GM06990 (cell line): Measurements from ENCODE around the gene TPH2.

Experiments used
- DNase-seq: peaks from one replicate; pipeline ENCODE4 v3.0.0-alpha.2; 2011; ENCODE audit not compliant: insufficient read length; ENCODE audit errors: extremely low read depth
- H3K27me3 ChIP-seq: replicated peaks from 2 replicates; pipeline ENCODE4 v1.6.0; 2011; ENCODE audit warnings: low read length; ENCODE audit not compliant: control insufficient read depth, insufficient read depth
- H3K36me3 ChIP-seq: 2 replicates; pipeline ENCODE4 v1.5.1; 2011; ENCODE audit warnings: low read length; ENCODE audit not compliant: control insufficient read depth, insufficient read depth
- H3K4me3 ChIP-seq: replicated peaks from 2 replicates; pipeline ENCODE4 v1.5.1; 2011; ENCODE audit warnings: low read depth, mild to moderate bottlenecking, control low read depth, low read length
- TF ChIP-seq, protein P1 (sequence below): IDR thresholded peaks from 2 replicates; pipeline ENCODE4 v1.5.1; 2011; ENCODE audit warnings: low read length, control low read depth, mild to moderate bottlenecking, inconsistent platforms; ENCODE audit not compliant: insufficient read depth, poor library complexity, severe bottlenecking

Gene TPH2

DNA sequence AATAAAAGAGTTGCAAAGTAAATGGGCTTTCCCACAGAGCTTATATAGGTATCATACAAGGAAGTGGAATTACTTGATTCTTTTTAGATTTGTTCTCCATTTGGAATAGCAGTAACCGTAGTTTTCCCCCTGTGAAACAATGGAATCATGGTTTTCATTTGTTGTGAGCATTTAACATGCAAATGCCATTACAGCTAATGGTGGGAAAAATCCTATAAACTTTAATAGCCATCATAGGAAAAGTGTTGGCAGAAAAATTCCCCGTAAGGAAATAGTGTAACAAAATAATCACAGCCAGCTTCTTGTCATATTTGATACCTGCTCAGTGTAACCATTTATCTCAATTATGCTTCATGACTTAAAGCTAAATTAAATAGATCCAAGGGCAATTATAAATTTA is 95.3 kb downstream of the TPH2 start:
- TF ChIP-seq, protein P1, sequence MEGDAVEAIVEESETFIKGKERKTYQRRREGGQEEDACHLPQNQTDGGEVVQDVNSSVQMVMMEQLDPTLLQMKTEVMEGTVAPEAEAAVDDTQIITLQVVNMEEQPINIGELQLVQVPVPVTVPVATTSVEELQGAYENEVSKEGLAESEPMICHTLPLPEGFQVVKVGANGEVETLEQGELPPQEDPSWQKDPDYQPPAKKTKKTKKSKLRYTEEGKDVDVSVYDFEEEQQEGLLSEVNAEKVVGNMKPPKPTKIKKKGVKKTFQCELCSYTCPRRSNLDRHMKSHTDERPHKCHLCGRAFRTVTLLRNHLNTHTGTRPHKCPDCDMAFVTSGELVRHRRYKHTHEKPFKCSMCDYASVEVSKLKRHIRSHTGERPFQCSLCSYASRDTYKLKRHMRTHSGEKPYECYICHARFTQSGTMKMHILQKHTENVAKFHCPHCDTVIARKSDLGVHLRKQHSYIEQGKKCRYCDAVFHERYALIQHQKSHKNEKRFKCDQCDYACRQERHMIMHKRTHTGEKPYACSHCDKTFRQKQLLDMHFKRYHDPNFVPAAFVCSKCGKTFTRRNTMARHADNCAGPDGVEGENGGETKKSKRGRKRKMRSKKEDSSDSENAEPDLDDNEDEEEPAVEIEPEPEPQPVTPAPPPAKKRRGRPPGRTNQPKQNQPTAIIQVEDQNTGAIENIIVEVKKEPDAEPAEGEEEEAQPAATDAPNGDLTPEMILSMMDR, result no peak
- no peaks in the 10 kb centered on the region for H3K27me3 ChIP-seq
- no peaks in the 10 kb centered on the region for H3K36me3 ChIP-seq
- DNase-seq, result no peak
- no peak overlapping the region for H3K4me3 ChIP-seq

DNA sequence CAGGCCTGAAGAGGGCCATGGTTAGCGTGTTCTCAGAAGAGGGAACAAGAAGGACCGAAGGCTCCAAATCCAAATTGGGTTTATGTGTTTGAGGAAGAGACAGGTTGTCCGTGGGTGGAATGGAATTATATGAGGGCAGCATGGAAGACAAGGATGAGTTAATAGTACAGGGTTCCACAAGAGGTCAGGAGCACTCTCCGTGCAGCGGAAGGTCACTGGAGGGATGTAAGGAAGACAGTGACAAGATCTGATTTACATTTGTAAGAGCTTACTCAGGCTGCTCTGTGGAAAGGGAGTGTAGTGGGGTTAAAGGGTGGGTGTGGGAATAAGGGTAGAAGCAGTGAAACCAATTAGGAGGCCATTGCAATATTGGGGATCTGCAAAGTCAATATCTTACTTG is 97.0 kb downstream of the TPH2 start:
- H3K27me3 ChIP-seq, result no peaks in the 10 kb centered on the region
- H3K36me3 ChIP-seq, result no peaks in the 10 kb centered on the region
- TF ChIP-seq, protein P1, result no peak
- DNase-seq, result no peak
- H3K4me3 ChIP-seq, result no peak overlapping the region

DNA sequence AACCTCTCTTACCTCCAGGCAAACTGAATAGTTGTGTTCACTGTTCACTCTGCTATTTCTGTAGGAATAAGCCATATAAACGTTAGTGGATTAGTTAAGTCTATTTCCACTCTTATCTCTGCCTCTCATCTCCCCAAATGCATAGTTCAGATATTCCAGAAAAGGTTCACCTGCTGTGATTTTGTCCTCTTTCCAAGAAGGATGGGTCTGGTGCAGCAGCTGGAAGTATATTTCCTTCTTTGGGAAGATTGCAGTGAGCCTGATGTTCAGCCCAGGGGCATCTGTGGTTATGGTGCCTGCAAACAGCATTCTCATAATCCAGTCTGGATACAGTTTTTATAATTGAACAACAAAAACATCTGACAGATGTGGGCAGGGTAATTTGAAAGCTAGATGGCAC is 97.7 kb downstream of the TPH2 start:
- TF ChIP-seq, protein P1, result no peak
- Histone ChIP-seq H3K4me3 (no peak overlapping the region), H3K27me3 (no peaks in the 10 kb centered on the region), H3K36me3 (no peaks in the 10 kb centered on the region)
- DNase-seq, result no peak

DNA sequence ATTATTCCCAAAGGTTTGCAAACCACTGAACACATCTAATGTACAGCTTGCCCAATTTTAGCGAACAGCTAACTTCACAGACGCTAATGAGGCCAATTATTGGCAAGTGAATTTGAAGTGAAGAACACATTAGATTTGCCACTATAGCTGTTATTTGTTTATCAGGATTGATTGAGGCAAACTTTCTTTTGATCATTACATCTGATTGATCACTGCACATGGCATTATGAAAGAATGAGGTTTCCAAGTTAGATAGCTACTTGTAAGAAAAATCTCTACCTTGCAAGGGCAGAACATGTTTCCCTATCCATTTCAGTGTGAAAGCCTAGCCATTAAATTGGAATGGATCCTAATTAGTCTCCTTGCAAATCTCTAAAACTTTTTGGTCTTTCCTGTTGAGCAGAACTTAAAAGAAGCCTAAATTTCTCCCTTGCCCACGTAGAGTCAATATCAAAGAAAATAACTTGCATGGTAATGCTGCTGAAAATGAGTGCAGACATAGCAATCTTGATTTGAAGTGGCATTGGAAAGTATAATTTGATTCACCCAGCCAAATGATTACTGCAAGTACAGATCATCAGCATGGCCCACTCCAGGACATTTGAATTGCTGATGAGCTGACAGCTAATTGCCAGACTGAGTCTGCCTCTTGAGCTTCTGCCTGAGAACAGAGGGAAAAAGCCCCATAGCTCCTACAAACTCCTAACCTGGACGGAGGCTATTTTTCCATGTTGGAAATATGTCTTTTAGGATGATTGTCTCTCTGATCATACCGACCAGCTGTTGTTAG is 98.6 kb downstream of the TPH2 start:
- H3K4me3 ChIP-seq, result no peak overlapping the region
- no peaks in the 10 kb centered on the region for H3K36me3 ChIP-seq
- DNase-seq, result no peak
- TF ChIP-seq, protein P1, result no peak
- no peaks in the 10 kb centered on the region for H3K27me3 ChIP-seq

DNA sequence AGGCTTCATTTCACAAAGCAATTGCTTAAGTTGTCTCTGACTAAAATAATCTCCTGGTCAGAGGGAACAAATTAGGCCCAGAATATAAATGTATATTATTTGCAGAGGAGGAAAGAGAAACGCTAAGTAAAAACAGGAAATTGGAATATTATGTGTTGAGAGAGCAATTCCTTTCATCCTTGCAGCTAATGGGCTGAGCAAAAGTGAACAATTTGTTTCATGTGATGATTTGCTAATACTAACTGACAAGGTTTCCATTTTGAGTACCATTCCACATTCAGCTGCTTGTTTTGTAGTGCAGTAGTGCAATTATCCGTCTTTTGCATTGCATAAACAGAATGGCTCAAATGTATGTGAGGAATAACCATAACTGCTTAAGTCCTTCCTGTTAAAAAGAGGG is 103.2 kb downstream of the TPH2 start:
- Histone ChIP-seq H3K27me3 (no peaks in the 10 kb centered on the region), H3K36me3 (no peaks in the 10 kb centered on the region), H3K4me3 (no peak overlapping the region)
- DNase-seq, result no peak
- TF ChIP-seq, protein P1, result no peak
